ENCODE results near the gene PGAP2.
A peak's percentile ranks its signal among the peaks of the same experiment; 100 is the strongest.

Gene PGAP2

GRCh38 chr11:3831378-3832239 lies 23.2 kb downstream of the PGAP2 start:
- DNase-seq (ENCODE audit: low read depth in 2 of 2) = no peak

- no peak for DNase-seq (ENCODE audit: low read depth in 2 of 2)
Measured at GRCh38 chr11:3832816-3833215, 24.5 kb downstream of the PGAP2 start.

- DNase-seq (ENCODE audit: low read depth in 2 of 2) = no peak
Measured at GRCh38 chr11:3833449-3833848, 25.1 kb downstream of the PGAP2 start.

GRCh38 chr11:3834349-3834663 lies 25.9 kb downstream of the PGAP2 start:
- DNase-seq (ENCODE audit: low read depth in 2 of 2) = no peak

GRCh38 chr11:3834664-3835461 lies 26.5 kb downstream of the PGAP2 start:
- DNase-seq (ENCODE audit: low read depth in 2 of 2) = no peak

- DNase-seq (ENCODE audit: low read depth in 2 of 2) = no peak
Measured at GRCh38 chr11:3835751-3836150, 27.4 kb downstream of the PGAP2 start.

GRCh38 chr11:3836903-3837302 lies 28.5 kb downstream of the PGAP2 start:
- no peak for DNase-seq (ENCODE audit: low read depth in 2 of 2)

GRCh38 chr11:3837793-3838192 lies 29.4 kb downstream of the PGAP2 start:
- DNase-seq (ENCODE audit: low read depth in 2 of 2) = no peak

GRCh38 chr11:3838504-3838903 lies 30.1 kb downstream of the PGAP2 start:
- no peak for DNase-seq (ENCODE audit: low read depth in 2 of 2)

GRCh38 chr11:3840004-3840869 lies 31.9 kb downstream of the PGAP2 start:
- no peak for DNase-seq (ENCODE audit: low read depth in 2 of 2)

- DNase-seq (ENCODE audit: low read depth in 2 of 2) = no peak
Measured at GRCh38 chr11:3840870-3841425, 32.6 kb downstream of the PGAP2 start, which contains the start of gene RHOG. Gene RHOG, minus strand, starts transcription at chr11:3840959. Its CDS starts 12,821 bp downstream, at chr11:3828138.

GRCh38 chr11:3841426-3842350 lies 33.3 kb downstream of the PGAP2 start:
- peak; percentile 91 to 96 for DNase-seq (ENCODE audit: low read depth in 2 of 2)

- no peak for DNase-seq (ENCODE audit: low read depth in 2 of 2)
Measured at GRCh38 chr11:3843326-3843725, 35.0 kb downstream of the PGAP2 start.

GRCh38 chr11:3845246-3845645 lies 36.9 kb downstream of the PGAP2 start:
- no peak for DNase-seq (ENCODE audit: low read depth in 2 of 2)

- no peak for DNase-seq (ENCODE audit: low read depth in 2 of 2)
Measured at GRCh38 chr11:3845670-3846069, 37.3 kb downstream of the PGAP2 start.

- no peak for DNase-seq (ENCODE audit: low read depth in 2 of 2)
Measured at GRCh38 chr11:3849297-3849874, 41.0 kb downstream of the PGAP2 start.

- no peak for DNase-seq (ENCODE audit: low read depth in 2 of 2)
Measured at GRCh38 chr11:3853545-3853842, 45.1 kb downstream of the PGAP2 start.

- DNase-seq (ENCODE audit: low read depth in 2 of 2) = peak in 1 of 2 donors; percentile 31
Measured at GRCh38 chr11:3853899-3854659, 45.7 kb downstream of the PGAP2 start.

- no peak for DNase-seq (ENCODE audit: low read depth in 2 of 2)
Measured at GRCh38 chr11:3854660-3854976, 46.3 kb downstream of the PGAP2 start.

Measured in activated CD8-positive, alpha-beta memory T cell treated with anti-CD3 and anti-CD28 coated beads for 4 hours (primary cell).